ENCODE data around the gene MOB4.

GRCh38 chr2:197480165-197481036 lies 35.5 kb upstream of the MOB4 start:
- TF ChIP-seq CTCF (conservative IDR thresholded peaks at IDR 0.05 in 1 of 2, IDR thresholded peaks at IDR 0.05 in 1 of 2; ENCODE audit: extremely low read depth in 1 of 2, insufficient read depth in 1 of 2, low read depth in 1 of 2, low read length in 2 of 2) = no peak
- no peak for TF ChIP-seq EZH2 (IDR thresholded peaks at IDR 0.05; ENCODE audit: borderline replicate concordance, low read length)
